Thyroid gland (tissue), 4 donors: ENCODE results near the gene CCDC85C. TPM values are rescaled to one million over a fixed set of nuclear protein-coding genes. Genes with fewer than 3 reads are reported as not detected.

Experiments
- DNase-seq, 2 donors: peaks; one replicate each; pipeline ENCODE4 v3.0.0-alpha.2; 2019
- H3K27ac ChIP-seq, 3 donors: fragments of 200-600 bp; sonication (generic); 1 replicate in 2 of 3; 2 replicates in 1 of 3; pipeline ENCODE4 v1.5.1; 2016 to 2019; ENCODE audit warnings: mild to moderate bottlenecking in 1 of 3, moderate library complexity in 1 of 3
- H3K27me3 ChIP-seq: fragments of 200-600 bp; sonication (generic); one replicate; pipeline ENCODE4 v1.5.1; 2019
- H3K36me3 ChIP-seq, 2 donors: fragments of 200-600 bp; sonication (generic); one replicate each; pipeline ENCODE4 v1.5.1; 2016 to 2019
- H3K4me1 ChIP-seq, 2 donors: fragments of 200-600 bp; sonication (generic); one replicate each; pipeline ENCODE4 v1.5.1; 2017 to 2019
- H3K4me3 ChIP-seq, 3 donors: fragments of 200-600 bp; sonication (generic); replicated peaks in 1 of 3; 1 replicate in 2 of 3; 2 replicates in 1 of 3; pipeline ENCODE4 v1.5.1; 2016; ENCODE audit warnings: mild to moderate bottlenecking in 1 of 3
- H3K9me3 ChIP-seq: fragments of 200-600 bp; sonication (generic); one replicate; pipeline ENCODE4 v1.5.1; 2017
- POLR2A ChIP-seq, 2 donors: fragments of 450-650 bp; IDR thresholded peaks; one replicate each; pipeline ENCODE4 v1.6.1; 2017; ENCODE audit warnings: antibody characterized with exemption in 2 of 2, mild to moderate bottlenecking in 2 of 2, moderate library complexity in 1 of 2
- WGBS, 2 donors: methylation state at CpG; one replicate each; pipeline ENCODE4 v1.1.5; 2017; 5-methylcytosine and 5-hydroxymethylcytosine counted together
- intact Hi-C: fragments of 100-400 bp; cut with DNase I; formaldehyde crosslinking; loops from one replicate; pipeline ENCODE4 v1.15.1; 2023
- total RNA-seq, 4 donors: library from RNA; depleted of rRNA; stranded (reverse); fragments of >200 nt; gene quantifications; one replicate each; pipeline ENCODE4 v1.2.3, GENCODE V29; 2016
- TF ChIP-seq, protein P1 (sequence below), 6 experiments: fragments of 200-600 bp in 3 of 6; fragments of 450-650 bp in 3 of 6; sonication (generic) in 3 of 6; IDR thresholded peaks; one replicate each; pipeline ENCODE4 v1.5.1; 2016 to 2019; ENCODE audit warnings: antibody characterized with exemption in 6 of 6, mild to moderate bottlenecking in 2 of 6, inconsistent platforms in 1 of 6, moderate library complexity in 1 of 6

Gene CCDC85C
- total RNA-seq, 4 donors from 2014 or later: 8.6 to 28.3 (median 17.3) TPM

DNA sequence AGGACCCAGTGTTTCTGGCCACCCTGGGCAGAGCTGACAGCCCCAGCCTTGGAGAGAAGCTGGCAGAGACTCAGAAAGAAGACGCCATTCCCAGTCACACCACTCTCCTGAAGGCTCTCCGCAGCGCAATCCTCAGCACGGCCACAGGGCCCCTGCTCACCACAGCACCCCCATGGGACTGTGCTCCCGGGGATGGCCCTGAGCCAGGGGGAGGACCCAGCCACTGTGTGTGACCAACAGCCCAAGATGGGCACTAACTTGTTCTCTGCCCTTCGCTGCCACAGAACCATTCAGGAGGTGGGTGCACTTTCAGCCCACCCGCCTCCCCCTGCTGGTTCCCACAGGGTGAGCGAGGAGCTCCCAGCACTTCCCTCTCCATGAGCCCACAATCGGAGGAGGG is 65.7 kb downstream of the CCDC85C start:
- intact Hi-C loops: no loop called here
- Histone ChIP-seq H3K4me3 (no peak overlapping the region), H3K27me3 (no peaks in the 10 kb centered on the region), H3K27ac (peak overlapping the region in 2 of 3 donors; percentile 33 to 63), H3K4me1 (peaks cover 19 to 42% of the 10 kb centered on the region in 2 donors), H3K9me3 (no peaks in the 10 kb centered on the region), H3K36me3 (no peaks in the 10 kb centered on the region)
- WGBS, 2 donors: 14 to 40% methylated on average over 1 to 8 of the region's 9 CpGs
- no peak for TF ChIP-seq POLR2A (IDR thresholded peaks at IDR 0.05)
- TF ChIP-seq, protein P1, sequence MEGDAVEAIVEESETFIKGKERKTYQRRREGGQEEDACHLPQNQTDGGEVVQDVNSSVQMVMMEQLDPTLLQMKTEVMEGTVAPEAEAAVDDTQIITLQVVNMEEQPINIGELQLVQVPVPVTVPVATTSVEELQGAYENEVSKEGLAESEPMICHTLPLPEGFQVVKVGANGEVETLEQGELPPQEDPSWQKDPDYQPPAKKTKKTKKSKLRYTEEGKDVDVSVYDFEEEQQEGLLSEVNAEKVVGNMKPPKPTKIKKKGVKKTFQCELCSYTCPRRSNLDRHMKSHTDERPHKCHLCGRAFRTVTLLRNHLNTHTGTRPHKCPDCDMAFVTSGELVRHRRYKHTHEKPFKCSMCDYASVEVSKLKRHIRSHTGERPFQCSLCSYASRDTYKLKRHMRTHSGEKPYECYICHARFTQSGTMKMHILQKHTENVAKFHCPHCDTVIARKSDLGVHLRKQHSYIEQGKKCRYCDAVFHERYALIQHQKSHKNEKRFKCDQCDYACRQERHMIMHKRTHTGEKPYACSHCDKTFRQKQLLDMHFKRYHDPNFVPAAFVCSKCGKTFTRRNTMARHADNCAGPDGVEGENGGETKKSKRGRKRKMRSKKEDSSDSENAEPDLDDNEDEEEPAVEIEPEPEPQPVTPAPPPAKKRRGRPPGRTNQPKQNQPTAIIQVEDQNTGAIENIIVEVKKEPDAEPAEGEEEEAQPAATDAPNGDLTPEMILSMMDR (IDR thresholded peaks at IDR 0.05): peak in 2 of 6 experiments; percentile 15 to 36
- DNase-seq: peak; percentile 86 to 87

DNA sequence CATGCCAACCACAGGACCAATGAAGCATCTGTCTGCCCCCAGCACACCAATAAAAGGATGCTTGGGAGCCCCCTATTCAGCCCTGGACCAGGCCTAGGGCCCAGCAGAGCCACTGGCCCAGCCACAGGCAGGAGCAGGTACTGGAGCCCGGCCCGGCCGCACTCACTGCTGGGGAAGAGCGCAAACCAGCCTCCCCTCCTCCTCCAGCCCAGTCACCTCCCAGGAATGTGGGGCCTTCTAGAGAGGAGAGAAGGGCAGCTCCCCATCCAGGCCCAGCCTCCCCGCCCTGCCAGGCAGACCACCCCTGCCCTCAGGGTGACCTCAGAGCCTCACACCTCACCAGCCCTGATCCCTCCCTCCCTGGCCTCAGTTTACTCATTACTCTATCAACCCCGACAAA is 66.6 kb downstream of the CCDC85C start:
- H3K27me3 ChIP-seq: no peaks in the 10 kb centered on the region
- peaks cover 19 to 42% of the 10 kb centered on the region in 2 donors for H3K4me1 ChIP-seq
- H3K9me3 ChIP-seq: no peaks in the 10 kb centered on the region
- H3K4me3 ChIP-seq: no peak overlapping the region
- peak; percentile 66 to 72 for DNase-seq
- 48 to 69% methylated on average over 5 to 6 of the region's 6 CpGs for WGBS, 2 donors
- TF ChIP-seq, protein P1 (IDR thresholded peaks at IDR 0.05): no peak
- no peak for TF ChIP-seq POLR2A (IDR thresholded peaks at IDR 0.05)
- intact Hi-C loops: no loop called here
- peak overlapping the region in 2 of 3 donors; percentile 33 to 63 for H3K27ac ChIP-seq
- H3K36me3 ChIP-seq: no peaks in the 10 kb centered on the region

DNA sequence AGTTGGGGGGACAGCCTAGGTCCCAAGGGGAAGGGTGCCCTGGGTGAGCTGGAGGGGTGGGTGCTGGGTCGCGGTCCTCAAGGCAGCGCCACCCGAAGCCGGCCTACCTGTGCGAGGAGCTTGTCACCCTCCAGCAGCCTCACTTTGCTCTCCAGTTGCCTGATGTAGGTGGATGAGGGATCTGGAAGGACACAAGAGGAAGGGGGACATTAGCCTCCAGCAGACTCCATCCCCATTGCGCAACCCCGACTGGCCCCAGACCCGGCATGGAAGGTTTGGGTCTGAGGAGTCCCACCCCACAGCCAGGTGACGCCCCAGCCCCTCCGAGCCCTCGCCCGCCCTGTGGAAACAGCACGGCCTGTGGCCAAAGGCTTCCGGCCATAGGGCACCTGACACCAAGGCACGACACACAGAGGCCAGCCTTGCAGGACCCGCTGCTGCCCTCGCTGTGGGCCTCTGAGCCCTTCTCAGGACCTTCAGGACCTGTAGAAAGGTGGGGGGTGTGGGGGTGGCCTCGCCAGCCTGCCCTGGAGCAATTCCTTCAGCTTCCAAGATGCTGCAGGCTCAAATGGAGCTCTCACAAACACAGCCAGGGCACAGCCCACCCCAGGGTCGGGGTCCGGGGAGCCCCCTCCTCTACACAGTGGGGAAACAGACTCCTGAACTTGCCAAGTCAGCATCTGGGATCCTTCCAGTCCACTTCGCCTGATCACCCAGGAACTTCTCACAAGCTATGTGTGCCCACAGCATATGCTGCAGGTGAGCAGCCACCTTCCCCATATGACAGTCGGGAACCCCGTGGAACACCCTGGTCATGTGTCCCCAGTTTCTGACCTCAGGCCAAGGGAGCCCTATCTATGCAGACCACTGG is 67.9 kb downstream of the CCDC85C start:
- WGBS, 2 donors: 82 to 94% methylated on average over 3 to 9 of the region's 24 CpGs
- no peaks in the 10 kb centered on the region for H3K9me3 ChIP-seq
- TF ChIP-seq, protein P1 (IDR thresholded peaks at IDR 0.05): no peak
- TF ChIP-seq POLR2A (IDR thresholded peaks at IDR 0.05): no peak
- H3K27ac ChIP-seq: no peak overlapping the region
- intact Hi-C loops: no loop called here
- no peak for DNase-seq
- H3K4me3 ChIP-seq: no peak overlapping the region
- no peaks in the 10 kb centered on the region for H3K27me3 ChIP-seq
- no peaks in the 10 kb centered on the region for H3K36me3 ChIP-seq
- peaks cover 19 to 37% of the 10 kb centered on the region in 2 donors for H3K4me1 ChIP-seq

DNA sequence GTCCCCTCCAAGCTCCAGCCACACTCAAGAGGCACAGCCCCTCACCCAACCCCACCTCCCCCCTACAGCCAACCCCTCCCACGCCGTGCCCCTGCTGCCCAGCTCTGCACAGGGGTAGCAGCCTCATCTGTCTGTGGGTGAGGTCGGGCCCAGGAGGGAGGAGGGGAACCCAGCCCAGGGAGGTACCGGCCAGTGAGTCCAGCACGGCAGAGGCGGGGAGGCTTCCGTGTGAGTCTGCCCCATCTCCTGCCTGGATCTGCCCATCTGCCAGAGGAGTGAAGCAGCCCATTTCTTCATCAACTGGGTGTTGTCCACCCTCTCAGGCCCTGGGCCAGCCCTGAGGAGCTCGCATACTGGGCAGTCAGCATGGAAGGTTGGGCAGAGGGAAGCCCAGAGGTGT is 68.6 kb downstream of the CCDC85C start:
- DNase-seq: no peak
- TF ChIP-seq, protein P1 (IDR thresholded peaks at IDR 0.05): no peak
- TF ChIP-seq POLR2A (IDR thresholded peaks at IDR 0.05): no peak
- Histone ChIP-seq H3K4me3 (no peak overlapping the region), H3K36me3 (no peaks in the 10 kb centered on the region), H3K4me1 (peaks cover 16 to 30% of the 10 kb centered on the region in 2 donors), H3K27me3 (no peaks in the 10 kb centered on the region), H3K27ac (no peak overlapping the region), H3K9me3 (no peaks in the 10 kb centered on the region)
- 100% methylated on average over 2 of the region's 8 CpGs; no CpG with 5 or more reads in 1 of the 2 donors for WGBS, 2 donors
- intact Hi-C loops: no loop called here

DNA sequence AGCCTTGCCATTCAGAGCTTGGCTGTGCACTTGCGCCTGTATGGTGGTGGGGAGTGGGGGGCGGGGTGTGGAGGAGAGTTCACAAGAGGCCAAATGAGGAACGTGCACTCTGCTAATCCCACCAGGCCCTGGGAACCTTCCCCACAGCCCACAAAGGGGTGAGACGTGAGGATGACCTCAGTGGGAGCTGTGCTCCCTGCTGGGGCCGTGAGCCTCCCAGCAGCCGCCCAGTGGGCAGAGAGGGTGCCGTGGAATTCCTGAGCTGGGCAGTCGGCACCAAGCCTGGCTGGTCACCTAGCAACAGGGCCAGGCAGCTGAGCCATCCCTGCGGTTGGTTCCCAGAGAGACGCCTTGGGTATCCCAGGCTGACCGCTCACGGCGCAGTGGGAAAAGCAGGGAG is 69.1 kb downstream of the CCDC85C start:
- intact Hi-C loops: no loop called here
- Histone ChIP-seq H3K27me3 (no peaks in the 10 kb centered on the region), H3K4me3 (no peak overlapping the region), H3K27ac (no peak overlapping the region), H3K36me3 (no peaks in the 10 kb centered on the region), H3K9me3 (no peaks in the 10 kb centered on the region), H3K4me1 (peaks cover 10 to 25% of the 10 kb centered on the region in 2 donors)
- 76 to 80% methylated on average over 11 to 13 of the region's 13 CpGs for WGBS, 2 donors
- no peak for DNase-seq
- TF ChIP-seq POLR2A (IDR thresholded peaks at IDR 0.05): no peak
- TF ChIP-seq, protein P1 (IDR thresholded peaks at IDR 0.05): no peak
